CD4-positive, alpha-beta T cell treated with Interleukin-17A for 4 hours (primary cell): Measurements from ENCODE around the gene MRPL9.
"Not testable (repeated sequence)": the region's sequence is repeated elsewhere in the genome, so short reads cannot be mapped to it uniquely, and the experiment has no call there.

Source experiments
- DNase-seq: peaks from one replicate; pipeline ENCODE4 v3.0.0-alpha.2; 2020; ENCODE audit warnings: mixed read lengths

MRPL9 gene

DNA sequence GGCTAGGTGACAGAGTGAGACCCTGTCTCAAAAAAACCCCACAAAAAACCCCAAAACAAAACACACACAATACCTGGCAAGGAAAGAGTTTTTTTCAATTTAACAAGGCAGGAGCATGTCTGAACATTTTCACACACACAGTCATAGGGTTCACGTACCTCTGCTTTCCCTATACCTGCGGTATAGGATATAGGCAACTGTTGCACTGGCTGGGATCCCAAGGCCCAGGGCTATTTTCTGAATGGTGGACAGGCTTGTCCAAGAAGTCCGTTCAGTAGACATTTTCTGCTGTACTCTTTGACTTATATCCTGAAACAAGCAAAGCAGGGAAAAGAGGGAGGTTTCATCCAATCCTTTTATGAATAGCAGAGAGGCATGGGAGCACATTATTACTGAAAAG, 19.4 kb upstream of the MRPL9 start:
- DNase-seq, result no peak

DNA sequence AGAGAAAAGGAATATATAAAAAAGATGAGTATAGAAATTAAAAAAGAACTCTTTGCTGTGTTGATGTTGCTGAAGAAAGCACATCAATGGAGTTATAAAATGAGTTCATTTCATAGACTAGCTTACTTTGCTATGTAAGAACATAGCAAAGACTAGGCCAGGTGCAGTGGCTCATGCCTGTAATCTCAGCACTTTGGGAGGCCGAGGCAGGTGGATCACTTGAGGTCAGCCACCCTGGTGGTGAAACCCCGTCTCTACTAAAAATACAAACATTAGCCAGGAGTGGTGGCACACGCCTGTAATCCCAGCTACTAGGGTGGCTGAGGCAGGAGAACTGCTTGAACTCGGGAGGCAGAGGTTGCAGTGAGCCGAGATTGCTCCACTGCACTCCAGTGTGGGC, 18.7 kb upstream of the MRPL9 start:
- not testable (repeated sequence) for DNase-seq

- DNase-seq, result not testable (repeated sequence)
Measured at GRCh38 chr1:151780736-151781135, 17.4 kb upstream of the MRPL9 start.

GRCh38 chr1:151779852-151780251, 16.6 kb upstream of the MRPL9 start:
- no peak for DNase-seq

DNA sequence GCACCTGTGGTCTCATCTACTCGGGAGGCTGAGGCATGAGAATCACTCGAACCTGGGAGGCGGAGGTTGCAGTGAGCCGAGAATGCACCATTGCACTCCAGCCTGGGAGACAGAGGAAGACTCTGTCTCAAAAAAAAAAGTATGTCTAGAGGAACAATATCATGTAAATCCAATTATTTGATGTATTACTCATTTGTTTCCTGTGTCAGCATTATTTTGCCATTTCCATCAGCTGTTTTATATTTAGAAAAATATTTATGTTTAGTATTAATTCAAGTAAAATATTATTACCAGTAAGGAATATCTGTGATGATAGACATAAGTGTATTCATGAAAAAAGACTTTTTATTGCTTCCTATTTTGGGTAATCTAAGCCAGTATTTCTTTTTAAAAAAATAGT, 14.0 kb upstream of the MRPL9 start:
- no peak for DNase-seq

DNA sequence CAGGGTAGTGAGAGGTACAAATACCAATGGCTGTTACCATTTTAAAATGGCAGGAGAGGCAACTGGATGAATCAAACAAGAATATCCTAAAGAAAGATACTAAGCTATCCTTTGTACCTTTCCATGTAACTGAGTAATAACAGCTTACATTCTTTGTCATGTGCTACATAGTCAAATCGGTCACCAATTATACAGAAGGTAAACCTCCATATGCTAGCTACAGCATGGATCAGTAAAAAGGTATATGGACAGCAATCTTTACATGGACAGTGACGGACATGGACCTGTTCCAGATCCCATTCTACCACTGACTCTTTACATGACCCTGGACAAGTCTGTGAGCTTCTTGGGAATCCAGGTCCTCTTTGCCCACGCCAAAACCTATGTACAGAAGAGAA, 13.4 kb upstream of the MRPL9 start:
- no peak for DNase-seq

GRCh38 chr1:151775894-151776664, 12.8 kb upstream of the MRPL9 start:
- DNase-seq, result no peak

GRCh38 chr1:151774256-151774922, 11.1 kb upstream of the MRPL9 start:
- no peak for DNase-seq

DNA sequence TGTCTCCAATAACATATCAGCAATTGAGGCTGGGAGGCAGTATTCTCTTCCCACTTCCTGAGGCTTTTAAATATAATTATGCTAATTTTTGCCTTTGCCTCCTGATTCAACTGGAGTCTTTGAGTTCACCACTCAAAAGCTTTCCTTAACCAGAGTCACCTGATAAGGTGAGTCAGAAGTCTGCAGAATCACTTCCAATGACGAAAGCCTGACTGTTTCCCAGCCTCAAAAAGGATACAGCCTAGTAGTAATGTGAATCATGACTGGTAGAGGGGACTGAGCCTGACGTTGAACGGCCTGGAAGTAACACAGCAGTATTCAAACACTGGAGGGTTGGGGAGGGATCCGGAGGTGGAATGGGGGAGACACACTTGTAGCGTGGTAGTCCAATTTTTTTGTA, 10.4 kb upstream of the MRPL9 start:
- no peak for DNase-seq

GRCh38 chr1:151769270-151769669, 6.0 kb upstream of the MRPL9 start:
- DNase-seq, result not testable (repeated sequence)

- DNase-seq, result not testable (repeated sequence)
Measured at GRCh38 chr1:151768351-151769066, 5.2 kb upstream of the MRPL9 start.

DNA sequence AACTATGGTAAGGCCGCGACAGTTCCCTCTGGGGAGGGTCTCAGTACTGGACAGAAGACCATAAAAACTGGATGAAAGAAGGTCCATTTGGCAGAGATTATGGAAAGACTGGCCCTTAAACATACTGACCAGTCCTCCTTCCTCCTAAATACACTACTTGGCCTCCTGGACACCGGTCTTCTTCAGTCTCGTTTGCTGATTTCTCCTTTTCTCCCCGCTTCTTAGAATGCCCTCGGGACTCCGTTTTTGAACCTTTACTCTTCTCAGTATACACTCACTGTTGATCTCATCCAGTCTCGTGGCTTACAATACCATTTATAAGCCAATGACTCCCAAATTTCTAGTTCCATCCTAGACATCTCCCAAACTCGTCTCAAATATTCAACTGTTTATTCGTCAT, 694 bp upstream of the MRPL9 start:
- no peak for DNase-seq

- DNase-seq, result no peak
Measured at GRCh38 chr1:151760597-151761385, 2.5 kb downstream of the MRPL9 start.

- no peak for DNase-seq
Measured at GRCh38 chr1:151759241-151759640, 4.1 kb downstream of the MRPL9 start.

- DNase-seq, result no peak
Measured at GRCh38 chr1:151756291-151756690, 7.0 kb downstream of the MRPL9 start.

DNA sequence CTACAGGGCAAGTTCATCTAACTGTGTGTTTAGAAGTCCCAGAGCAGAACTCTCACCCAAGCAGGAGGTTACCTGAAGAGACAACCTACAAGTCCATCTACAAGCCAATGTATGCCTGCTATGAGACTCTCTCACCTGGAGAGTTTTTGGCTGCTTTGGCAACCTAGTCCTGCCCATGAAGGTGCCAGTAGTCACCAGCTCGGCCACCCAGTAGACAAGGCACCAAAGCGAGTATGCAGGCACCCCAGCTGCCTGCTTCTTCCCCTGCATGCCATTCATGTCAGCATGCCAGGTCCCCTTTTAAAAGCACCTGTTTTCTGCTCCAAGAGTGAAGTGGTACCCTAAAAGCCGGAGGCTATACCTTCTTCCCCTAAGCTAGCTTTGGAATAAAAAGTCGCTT, 21.8 kb downstream of the MRPL9 start:
- no peak for DNase-seq

DNA sequence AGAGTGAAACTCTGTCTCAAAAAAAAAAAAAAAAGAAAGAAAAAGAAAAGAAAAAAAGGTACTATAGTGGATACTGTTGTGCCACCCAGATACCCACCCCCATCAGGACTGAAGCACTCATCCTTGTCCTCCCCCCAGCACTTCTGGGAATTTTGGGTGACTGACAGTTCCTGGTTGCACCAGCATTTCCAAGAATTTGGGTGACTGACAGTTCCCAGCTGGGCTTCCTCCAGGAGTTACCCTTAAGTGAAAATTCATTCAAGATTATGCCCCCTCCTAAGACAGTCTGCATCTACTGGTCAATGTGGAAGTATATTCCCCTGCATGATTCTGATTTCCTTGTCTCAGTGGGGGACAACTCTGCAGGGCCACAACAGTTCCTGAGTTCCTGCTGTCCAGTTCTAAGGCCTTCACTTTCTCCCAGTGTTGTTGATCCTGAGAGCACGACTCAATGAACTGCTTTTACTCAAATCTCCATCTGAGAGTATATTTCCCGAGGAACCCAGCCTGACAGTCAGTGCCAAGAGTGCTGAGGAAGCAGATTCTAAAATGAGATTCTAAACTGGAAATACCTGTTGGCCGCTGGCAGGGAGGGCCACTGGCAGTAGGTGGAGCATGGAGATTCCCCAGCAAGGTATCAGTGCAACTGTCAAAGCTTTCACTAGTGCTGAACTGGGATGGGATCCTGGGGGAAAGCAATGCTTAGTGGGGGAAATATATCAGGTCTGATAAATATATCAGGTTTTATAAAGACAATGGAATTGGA, 23.5 kb downstream of the MRPL9 start:
- DNase-seq, result no peak

DNA sequence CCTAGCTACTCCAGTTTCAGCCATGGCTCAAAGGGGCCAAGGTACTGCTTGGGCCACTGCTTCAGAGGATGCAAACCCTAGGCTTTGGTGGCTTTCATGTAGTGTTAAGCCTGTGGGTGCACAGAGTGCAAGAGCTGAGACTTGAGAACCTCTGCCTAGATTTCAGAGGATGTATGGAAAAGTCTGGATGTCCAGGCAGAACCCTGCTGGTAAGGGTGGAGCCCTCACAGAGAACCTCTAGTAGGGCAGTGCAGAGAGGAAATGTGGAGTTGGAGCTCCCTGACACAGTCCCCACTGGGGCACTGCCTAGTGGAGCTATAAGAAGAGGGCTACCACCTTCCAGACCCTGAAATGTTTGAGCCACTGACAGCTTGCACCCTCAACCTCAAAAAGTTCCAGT, 25.8 kb downstream of the MRPL9 start:
- DNase-seq, result no peak

DNA sequence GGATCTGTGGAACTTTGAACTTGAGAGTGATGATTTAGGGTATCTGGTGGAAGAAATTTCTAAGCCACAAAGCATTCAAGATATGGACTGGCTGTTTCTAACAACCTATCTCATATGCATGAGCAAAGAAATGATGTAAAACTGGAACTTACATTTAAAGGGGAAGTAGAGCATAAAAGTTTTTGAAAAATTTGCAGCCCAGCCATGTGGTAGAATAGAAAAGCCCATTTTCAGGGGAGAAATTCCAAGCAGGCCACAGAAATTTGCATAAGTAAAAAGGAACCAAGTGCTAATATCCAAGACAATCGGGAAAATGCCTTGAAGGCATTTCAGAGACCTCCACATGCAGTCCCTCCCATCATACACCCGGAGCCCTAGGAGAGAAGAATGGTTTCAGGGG, 26.3 kb downstream of the MRPL9 start:
- no peak for DNase-seq

- DNase-seq, result not testable (repeated sequence)
Measured at GRCh38 chr1:151733995-151734394, 29.3 kb downstream of the MRPL9 start.

DNA sequence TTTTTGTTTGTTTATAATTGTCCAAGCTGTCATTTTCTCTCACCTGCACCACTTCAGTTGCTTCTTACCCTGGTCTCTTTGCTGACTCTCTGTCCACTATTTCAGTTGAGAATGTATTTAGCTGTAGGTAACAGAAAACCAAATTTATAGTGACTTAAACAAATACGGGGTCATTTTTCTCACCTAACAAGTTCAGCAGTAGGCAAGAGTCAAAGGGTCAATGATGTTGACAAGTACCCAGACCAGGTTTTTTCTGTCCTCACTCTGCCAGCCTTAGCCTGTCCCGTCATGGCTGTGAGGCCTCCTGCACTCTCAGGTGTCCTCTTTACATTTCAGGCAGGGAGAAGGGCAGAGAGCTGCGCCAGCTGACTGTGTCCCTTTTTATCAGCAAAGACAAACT, 30.2 kb downstream of the MRPL9 start:
- DNase-seq, result no peak

GRCh38 chr1:151729966-151730291, 33.4 kb downstream of the MRPL9 start:
- no peak for DNase-seq
